ENCODE measurements around the gene EPS8L2. TPM values are rescaled to one million over a fixed set of nuclear protein-coding genes. Genes with fewer than 3 reads are reported as not detected.

EPS8L2 gene
- total and polyA plus RNA-seq, 9 of the 15 experiments (the other 6 are each of a cell fraction or from before 2014, with no cell fraction given) = 0.75 to 17.0 (median 3.7) TPM

- no peak for TF ChIP-seq ZNF318 (IDR thresholded peaks at IDR 0.05; ENCODE audit: borderline replicate concordance in 1 of 2, low read depth in 1 of 2)
- TF ChIP-seq STAG1 (CRISPR knock-in tag; IDR thresholded peaks at IDR 0.05; ENCODE audit: borderline replicate concordance) = no peak
- peak; percentile 74 for TF ChIP-seq THAP12 (CRISPR knock-in tag; IDR thresholded peaks at IDR 0.05)
- no peak for TF ChIP-seq ZNF668 (CRISPR knock-in tag; IDR thresholded peaks at IDR 0.05)
- peak; percentile 94 for TF ChIP-seq VEZF1 (CRISPR knock-in tag; IDR thresholded peaks at IDR 0.05)
- no peak for TF ChIP-seq ZZZ3 (IDR thresholded peaks at IDR 0.05)
- 0 out of 2 replicates have a peak, but pooled peaks have one; percentile 46 for TF ChIP-seq THAP7 (CRISPR knock-in tag; IDR thresholded peaks at IDR 0.05)
- peak; percentile 56 for TF ChIP-seq RBM22 (IDR thresholded peaks at IDR 0.05; ENCODE audit: low read depth, low read length, poor library complexity, severe bottlenecking)
- peak; percentile 94 for TF ChIP-seq CBX1 (IDR thresholded peaks at IDR 0.05; ENCODE audit: low read depth)
- no peak; the same call in 1 of the 2 replicates for TF ChIP-seq TFAP4 (CRISPR knock-in tag; IDR thresholded peaks at IDR 0.05; ENCODE audit: borderline replicate concordance)
- peak; percentile 95 for TF ChIP-seq POLR2G (IDR thresholded peaks at IDR 0.05; ENCODE audit: low read depth, low read length)
- TF ChIP-seq JUNB (CRISPR knock-in tag; conservative IDR thresholded peaks at IDR 0.05) = no peak
Measured at GRCh38 chr11:695538-696248, 10.3 kb upstream of the EPS8L2 start, which contains the start of gene TMEM80 (continued).
